Measurements from ENCODE around the gene HAUS7. TPM values are rescaled to one million over a fixed set of nuclear protein-coding genes. Genes with fewer than 3 reads are reported as not detected.

HAUS7 gene
- polyA plus RNA-seq, 1 donor from 2014 or later: 27.7 TPM

GRCh38 chrX:153400146-153401132 lies 69.9 kb downstream of the HAUS7 start:
- Histone ChIP-seq H3K27ac (ENCODE audit: low read length) (no peak overlapping the region), H3K9me3 (ENCODE audit: low read length) (no peaks in the 10 kb centered on the region), H3K9ac (ENCODE audit: low read length) (no peak overlapping the region), H4K20me1 (ENCODE audit: insufficient read depth) (no peaks in the 10 kb centered on the region), H3K4me2 (ENCODE audit: low read length) (no peak overlapping the region), H3F3A (ENCODE audit: insufficient read depth, low read length, poor library complexity, severe bottlenecking) (no peaks in the 10 kb centered on the region), H3K27me3 (ENCODE audit: insufficient read depth, low read depth, low read length) (no peaks in the 10 kb centered on the region), H3K36me3 (ENCODE audit: insufficient read depth, low read length) (no peaks in the 10 kb centered on the region), H3K9me2 (ENCODE audit: insufficient read depth, low read length) (no peaks in the 10 kb centered on the region), H2AFZ (ENCODE audit: low read depth, low read length) (no peak overlapping the region), H3K4me3 (ENCODE audit: low read length) (no peak overlapping the region), H3K79me2 (replicated peaks; ENCODE audit: insufficient read depth, low read length) (no peaks in the 10 kb centered on the region)
- TF ChIP-seq TAF1 (IDR thresholded peaks at IDR 0.05; ENCODE audit: low read depth): no peak
- TF ChIP-seq EP300 (conservative IDR thresholded peaks at IDR 0.05; ENCODE audit: poor library complexity, severe bottlenecking): no peak
- no peak for TF ChIP-seq RAD21 (conservative IDR thresholded peaks at IDR 0.05)
- no peak for TF ChIP-seq POLR2AphosphoS5 (IDR thresholded peaks at IDR 0.05)
- TF ChIP-seq CTCF (IDR thresholded peaks at IDR 0.05; ENCODE audit: poor library complexity, severe bottlenecking): no peak
- no peak for TF ChIP-seq REST (IDR thresholded peaks at IDR 0.05; ENCODE audit: borderline replicate concordance)
- TF ChIP-seq EZH2 (IDR thresholded peaks at IDR 0.05; ENCODE audit: borderline replicate concordance, insufficient read depth, low read length, poor library complexity, severe bottlenecking): no peak
- TF ChIP-seq SMC3 (conservative IDR thresholded peaks at IDR 0.05; ENCODE audit: poor library complexity): no peak
- no peak for TF ChIP-seq MXI1 (conservative IDR thresholded peaks at IDR 0.05; ENCODE audit: poor library complexity, severe bottlenecking)

- Histone ChIP-seq H3K79me2 (replicated peaks; ENCODE audit: insufficient read depth, low read length) (no peaks in the 10 kb centered on the region), H3F3A (ENCODE audit: insufficient read depth, low read length, poor library complexity, severe bottlenecking) (no peaks in the 10 kb centered on the region), H3K36me3 (ENCODE audit: insufficient read depth, low read length) (no peaks in the 10 kb centered on the region), H3K9ac (ENCODE audit: low read length) (no peak overlapping the region), H3K4me3 (ENCODE audit: low read length) (no peak overlapping the region), H4K20me1 (ENCODE audit: insufficient read depth) (no peaks in the 10 kb centered on the region), H2AFZ (ENCODE audit: low read depth, low read length) (no peak overlapping the region), H3K4me2 (ENCODE audit: low read length) (no peak overlapping the region), H3K9me3 (ENCODE audit: low read length) (no peaks in the 10 kb centered on the region), H3K27me3 (ENCODE audit: insufficient read depth, low read depth, low read length) (no peaks in the 10 kb centered on the region), H3K27ac (ENCODE audit: low read length) (no peak overlapping the region), H3K9me2 (ENCODE audit: insufficient read depth, low read length) (no peaks in the 10 kb centered on the region)
- TF ChIP-seq POLR2AphosphoS5 (IDR thresholded peaks at IDR 0.05) (no peak), REST (IDR thresholded peaks at IDR 0.05; ENCODE audit: borderline replicate concordance) (no peak), CTCF (IDR thresholded peaks at IDR 0.05; ENCODE audit: poor library complexity, severe bottlenecking) (no peak), EP300 (conservative IDR thresholded peaks at IDR 0.05; ENCODE audit: poor library complexity, severe bottlenecking) (no peak), SMC3 (conservative IDR thresholded peaks at IDR 0.05; ENCODE audit: poor library complexity) (no peak), EZH2 (IDR thresholded peaks at IDR 0.05; ENCODE audit: borderline replicate concordance, insufficient read depth, low read length, poor library complexity, severe bottlenecking) (no peak)
Observed at GRCh38 chrX:153398275-153398960, 72.0 kb downstream of the HAUS7 start.

Measured in neural cell (in vitro differentiated cells).